H9 (cell line): ENCODE measurements around the gene CCL20. TPM values are rescaled to one million over a fixed set of nuclear protein-coding genes. Genes with fewer than 3 reads are reported as not detected.

Experiments
- DNase-seq: peaks from one replicate; pipeline ENCODE4 v3.0.0-alpha.2; 2017
- H2AFZ ChIP-seq: one replicate; pipeline ENCODE4 v1.6.1; 2013; ENCODE audit warnings: mild to moderate bottlenecking, low read length, control low read depth, moderate library complexity
- H2AK5ac ChIP-seq: 2 replicates; pipeline ENCODE4 v1.6.1; 2013; ENCODE audit warnings: low read length, control low read depth, mixed read lengths; ENCODE audit not compliant: insufficient read length
- H2BK120ac ChIP-seq: one replicate; pipeline ENCODE4 v1.6.1; 2013; ENCODE audit warnings: low read depth, mild to moderate bottlenecking, low read length, control low read depth, inconsistent platforms; ENCODE audit not compliant: poor library complexity, severe bottlenecking
- H2BK12ac ChIP-seq: 2 replicates; pipeline ENCODE4 v1.6.1; 2013; ENCODE audit warnings: low read length, control low read depth, mixed read lengths, low read depth; ENCODE audit not compliant: insufficient read length
- H2BK15ac ChIP-seq: 2 replicates; pipeline ENCODE4 v1.6.1; 2013; ENCODE audit warnings: low read depth, low read length, control low read depth
- H2BK20ac ChIP-seq: one replicate; pipeline ENCODE4 v1.6.1; 2013; ENCODE audit warnings: low read depth, mild to moderate bottlenecking, low read length, control low read depth, inconsistent platforms; ENCODE audit not compliant: poor library complexity, severe bottlenecking
- H2BK5ac ChIP-seq: 2 replicates; pipeline ENCODE4 v1.6.1; 2013; ENCODE audit warnings: low read length, control low read depth, mixed read lengths; ENCODE audit not compliant: insufficient read length
- H3K14ac ChIP-seq: 2 replicates; pipeline ENCODE4 v1.6.1; 2013; ENCODE audit warnings: low read length, control low read depth; ENCODE audit not compliant: insufficient read depth
- H3K18ac ChIP-seq: 2 replicates; pipeline ENCODE4 v1.6.1; 2013; ENCODE audit warnings: low read depth, mild to moderate bottlenecking, mixed read lengths, low read length, control low read depth; ENCODE audit not compliant: insufficient read length
- H3K23ac ChIP-seq: 2 replicates; pipeline ENCODE4 v1.6.1; 2013; ENCODE audit warnings: low read length, control low read depth, mixed read lengths, low read depth; ENCODE audit not compliant: insufficient read length
- H3K23me2 ChIP-seq: 2 replicates; pipeline ENCODE4 v1.6.1; 2013; ENCODE audit warnings: low read depth, mild to moderate bottlenecking, mixed read lengths, low read length, control low read depth; ENCODE audit not compliant: insufficient read length, poor library complexity, severe bottlenecking
- H3K27ac ChIP-seq: 2 replicates; pipeline ENCODE4 v1.5.1; 2013; ENCODE audit warnings: low read length, control low read depth, mixed read lengths, low read depth; ENCODE audit not compliant: insufficient read length
- H3K27me3 ChIP-seq: 2 replicates; pipeline ENCODE4 v1.6.1; 2013; ENCODE audit warnings: low read length, control low read depth, inconsistent platforms; ENCODE audit not compliant: insufficient read depth
- H3K4ac ChIP-seq: 2 replicates; pipeline ENCODE4 v1.6.1; 2013; ENCODE audit warnings: low read depth, mild to moderate bottlenecking, control low read depth, inconsistent platforms, low read length, moderate library complexity
- H3K4me1 ChIP-seq: 2 replicates; pipeline ENCODE4 v1.6.1; 2013; ENCODE audit warnings: low read length, control low read depth, inconsistent platforms; ENCODE audit not compliant: insufficient read depth
- H3K4me2 ChIP-seq: 2 replicates; pipeline ENCODE4 v1.6.1; 2013; ENCODE audit warnings: low read length, control low read depth, mixed read lengths; ENCODE audit not compliant: insufficient read length, insufficient read depth
- H3K56ac ChIP-seq: 2 replicates; pipeline ENCODE4 v1.6.1; 2013; ENCODE audit warnings: low read depth, mild to moderate bottlenecking, mixed read lengths, low read length, control low read depth; ENCODE audit not compliant: insufficient read length
- H3K79me1 ChIP-seq: 2 replicates; pipeline ENCODE4 v1.6.1; 2013; ENCODE audit warnings: low read depth, mild to moderate bottlenecking, moderate library complexity, low read length, control low read depth, inconsistent platforms; ENCODE audit not compliant: insufficient read depth, poor library complexity, severe bottlenecking
- H3K79me2 ChIP-seq: 2 replicates; pipeline ENCODE4 v1.6.1; 2013; ENCODE audit warnings: low read length, control low read depth, inconsistent platforms; ENCODE audit not compliant: insufficient read depth
- H3K9ac ChIP-seq: 2 replicates; pipeline ENCODE4 v1.6.1; 2013; ENCODE audit warnings: low read length, control low read depth, mixed read lengths; ENCODE audit not compliant: insufficient read length; ENCODE audit errors: extremely low read depth
- H3K9me3 ChIP-seq: one replicate; pipeline ENCODE4 v1.6.1; 2013; ENCODE audit warnings: low read depth, low read length, inconsistent platforms; ENCODE audit not compliant: control insufficient read depth
- H3T11ph ChIP-seq: one replicate; pipeline ENCODE4 v1.6.1; 2013; ENCODE audit warnings: mild to moderate bottlenecking, low read length, control low read depth, inconsistent platforms
- H4K20me1 ChIP-seq: one replicate; pipeline ENCODE4 v1.6.1; 2013; ENCODE audit not compliant: control insufficient read depth, insufficient read length, insufficient read depth
- H4K5ac ChIP-seq: 2 replicates; pipeline ENCODE4 v1.6.1; 2013; ENCODE audit warnings: low read depth, mild to moderate bottlenecking, mixed read lengths, low read length, control low read depth; ENCODE audit not compliant: insufficient read length
- H4K8ac ChIP-seq: replicated peaks from 2 replicates; pipeline ENCODE4 v1.6.1; 2013; ENCODE audit warnings: low read length, control low read depth, mixed read lengths, low read depth; ENCODE audit not compliant: insufficient read length
- H4K91ac ChIP-seq: 2 replicates; pipeline ENCODE4 v1.6.1; 2013; ENCODE audit warnings: low read depth, mild to moderate bottlenecking, moderate library complexity, mixed read lengths, low read length, control low read depth; ENCODE audit not compliant: insufficient read length
- H3K27ac Mint-ChIP-seq, 3 experiments: 2 replicates in 2 of 3; 3 replicates in 1 of 3; pipeline ENCODE4 v1.8.0; 2020 to 2021; ENCODE audit warnings: mixed read lengths in 3 of 3, mild to moderate bottlenecking in 1 of 3, moderate library complexity in 1 of 3
- H3K27me3 Mint-ChIP-seq: 2 replicates; pipeline ENCODE4 v1.8.0; 2021; ENCODE audit warnings: low read depth, mild to moderate bottlenecking, moderate library complexity, mixed read lengths
- H3K36me3 Mint-ChIP-seq, 3 experiments: 2 replicates in 2 of 3; 3 replicates in 1 of 3; pipeline ENCODE4 v1.8.0; 2020 to 2021; ENCODE audit warnings: low read depth in 3 of 3, mixed read lengths in 3 of 3; ENCODE audit not compliant: insufficient read depth in 1 of 3
- H3K4me1 Mint-ChIP-seq, 2 experiments: 2 replicates each; pipeline ENCODE4 v1.8.0; 2020; ENCODE audit warnings: mixed read lengths in 2 of 2
- H3K4me3 Mint-ChIP-seq, 2 experiments: 2 replicates in 1 of 2; 3 replicates in 1 of 2; pipeline ENCODE4 v1.8.0; 2020 to 2021; ENCODE audit warnings: mild to moderate bottlenecking in 2 of 2, mixed read lengths in 2 of 2, moderate library complexity in 1 of 2
- H3K9me3 Mint-ChIP-seq, 2 experiments: 2 replicates in 1 of 2; 3 replicates in 1 of 2; pipeline ENCODE4 v1.8.0; 2020; ENCODE audit warnings: mild to moderate bottlenecking in 2 of 2, mixed read lengths in 2 of 2, moderate library complexity in 1 of 2
- WGBS: extraction: QIAGEN DNeasy Blood & Tissue Kit; methylation state at CpG from one replicate; pipeline ENCODE4 v1.1.7; 2013; ENCODE audit warnings: missing lambda C conversion rate, low lambda C conversion rate, mixed read lengths; ENCODE audit not compliant: insufficient read length; ENCODE audit errors: extremely low coverage; 5-methylcytosine and 5-hydroxymethylcytosine counted together
- total RNA-seq: library from RNA; stranded (reverse); gene quantifications from 2 replicates; pipeline ENCODE4 v1.2.1, GENCODE V29; 2021
- TF ChIP-seq, protein P1 (sequence below): fragments of 200-600 bp; sonication (generic); conservative IDR thresholded peaks from 3 replicates; pipeline ENCODE4 v1.8.0; 2021; ENCODE audit warnings: antibody characterized with exemption, mild to moderate bottlenecking

CCL20 gene
- total RNA-seq, 1 experiment from 2014 or later = not detected

DNA sequence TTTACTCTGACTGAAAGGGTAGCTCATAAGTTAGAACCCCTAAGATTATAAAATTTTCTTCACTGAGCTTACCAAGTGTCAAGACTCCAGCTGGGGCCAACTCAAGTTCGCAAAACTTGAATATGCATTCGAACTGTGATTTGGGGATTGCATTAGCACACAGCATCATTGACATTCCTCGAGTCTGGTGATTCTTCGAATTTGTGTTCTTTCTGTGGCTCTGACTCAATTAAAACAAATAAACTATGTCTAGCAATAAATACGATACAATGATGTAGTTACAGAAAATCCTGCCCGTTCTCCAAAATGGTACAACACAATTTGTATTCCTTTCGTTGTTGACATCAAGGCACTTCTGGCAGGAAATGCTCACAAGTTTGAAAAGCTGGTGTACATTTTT, 11.1 kb downstream of the CCL20 start:
- DNase-seq = no peak
- WGBS = no CpG with 5 or more reads among the region's 7 CpGs
- Histone ChIP-seq H2AK5ac (no peak overlapping the region), H3K79me2 (no peaks in the 10 kb centered on the region), H3K4me1 (no peaks in the 10 kb centered on the region), H2BK120ac (no peak overlapping the region), H2AFZ (no peak overlapping the region), H3K9me3 (no peaks in the 10 kb centered on the region), H3K18ac (no peak overlapping the region), H4K8ac (no peak overlapping the region), H3T11ph (no peak overlapping the region), H3K23ac (no peak overlapping the region), H4K5ac (no peak overlapping the region), H3K56ac (no peak overlapping the region), H3K27ac (no peak overlapping the region), H3K9ac (no peak overlapping the region), H3K14ac (no peak overlapping the region), H2BK12ac (no peak overlapping the region), H4K20me1 (no peaks in the 10 kb centered on the region), H3K23me2 (no peaks in the 10 kb centered on the region), H2BK20ac (no peak overlapping the region), H3K4me2 (no peak overlapping the region), H2BK15ac (no peak overlapping the region), H3K4ac (no peak overlapping the region), H4K91ac (no peak overlapping the region), H3K79me1 (no peaks in the 10 kb centered on the region), H2BK5ac (no peak overlapping the region), H3K27me3 (no peaks in the 10 kb centered on the region)
- Mint-ChIP-seq H3K27ac (no peak overlapping the region), H3K36me3 (no peaks in the 10 kb centered on the region), H3K27me3 (no peaks in the 10 kb centered on the region), H3K4me1 (peaks cover 3% of the 10 kb centered on the region in 2 experiments; a peak in 2 of 4 replicates), H3K9me3 (no peaks in the 10 kb centered on the region; a peak in 1 of 5 replicates), H3K4me3 (no peak overlapping the region)
- TF ChIP-seq, protein P1, sequence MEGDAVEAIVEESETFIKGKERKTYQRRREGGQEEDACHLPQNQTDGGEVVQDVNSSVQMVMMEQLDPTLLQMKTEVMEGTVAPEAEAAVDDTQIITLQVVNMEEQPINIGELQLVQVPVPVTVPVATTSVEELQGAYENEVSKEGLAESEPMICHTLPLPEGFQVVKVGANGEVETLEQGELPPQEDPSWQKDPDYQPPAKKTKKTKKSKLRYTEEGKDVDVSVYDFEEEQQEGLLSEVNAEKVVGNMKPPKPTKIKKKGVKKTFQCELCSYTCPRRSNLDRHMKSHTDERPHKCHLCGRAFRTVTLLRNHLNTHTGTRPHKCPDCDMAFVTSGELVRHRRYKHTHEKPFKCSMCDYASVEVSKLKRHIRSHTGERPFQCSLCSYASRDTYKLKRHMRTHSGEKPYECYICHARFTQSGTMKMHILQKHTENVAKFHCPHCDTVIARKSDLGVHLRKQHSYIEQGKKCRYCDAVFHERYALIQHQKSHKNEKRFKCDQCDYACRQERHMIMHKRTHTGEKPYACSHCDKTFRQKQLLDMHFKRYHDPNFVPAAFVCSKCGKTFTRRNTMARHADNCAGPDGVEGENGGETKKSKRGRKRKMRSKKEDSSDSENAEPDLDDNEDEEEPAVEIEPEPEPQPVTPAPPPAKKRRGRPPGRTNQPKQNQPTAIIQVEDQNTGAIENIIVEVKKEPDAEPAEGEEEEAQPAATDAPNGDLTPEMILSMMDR = no peak
